ENCODE data around the gene AHNAK2.

DNA sequence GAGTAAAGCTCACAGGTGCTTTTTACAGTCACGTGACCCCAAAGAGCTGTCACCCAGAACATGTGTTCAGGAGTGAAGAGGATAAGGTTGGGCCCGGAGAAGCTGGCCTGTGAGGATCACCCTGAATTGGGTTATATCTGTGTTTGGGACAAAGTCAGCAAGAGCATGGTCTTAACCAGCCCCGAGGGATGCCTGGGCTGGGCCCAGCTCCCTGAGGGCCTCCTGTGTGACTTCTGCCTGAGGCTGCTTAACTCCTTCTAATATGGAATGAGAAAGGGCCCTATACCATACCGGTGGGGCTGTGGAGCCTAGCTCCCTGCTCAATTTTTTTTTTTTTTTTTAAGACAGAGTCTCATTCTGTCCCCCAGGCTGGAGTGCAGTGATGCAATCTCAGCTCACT is 40.2 kb upstream of the AHNAK2 start:
- TF ChIP-seq, protein P1, sequence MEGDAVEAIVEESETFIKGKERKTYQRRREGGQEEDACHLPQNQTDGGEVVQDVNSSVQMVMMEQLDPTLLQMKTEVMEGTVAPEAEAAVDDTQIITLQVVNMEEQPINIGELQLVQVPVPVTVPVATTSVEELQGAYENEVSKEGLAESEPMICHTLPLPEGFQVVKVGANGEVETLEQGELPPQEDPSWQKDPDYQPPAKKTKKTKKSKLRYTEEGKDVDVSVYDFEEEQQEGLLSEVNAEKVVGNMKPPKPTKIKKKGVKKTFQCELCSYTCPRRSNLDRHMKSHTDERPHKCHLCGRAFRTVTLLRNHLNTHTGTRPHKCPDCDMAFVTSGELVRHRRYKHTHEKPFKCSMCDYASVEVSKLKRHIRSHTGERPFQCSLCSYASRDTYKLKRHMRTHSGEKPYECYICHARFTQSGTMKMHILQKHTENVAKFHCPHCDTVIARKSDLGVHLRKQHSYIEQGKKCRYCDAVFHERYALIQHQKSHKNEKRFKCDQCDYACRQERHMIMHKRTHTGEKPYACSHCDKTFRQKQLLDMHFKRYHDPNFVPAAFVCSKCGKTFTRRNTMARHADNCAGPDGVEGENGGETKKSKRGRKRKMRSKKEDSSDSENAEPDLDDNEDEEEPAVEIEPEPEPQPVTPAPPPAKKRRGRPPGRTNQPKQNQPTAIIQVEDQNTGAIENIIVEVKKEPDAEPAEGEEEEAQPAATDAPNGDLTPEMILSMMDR (IDR thresholded peaks at IDR 0.05; ENCODE audit: insufficient read depth, low read length, poor library complexity, severe bottlenecking): no peak
- no peak for TF ChIP-seq EZH2phosphoT487 (conservative IDR thresholded peaks at IDR 0.05; ENCODE audit: low read length)
